ENCODE data around the gene HPDL. TPM values are rescaled to one million over a fixed set of nuclear protein-coding genes. Genes with fewer than 3 reads are reported as not detected.

The HPDL gene
- total and polyA plus RNA-seq, 4 donors: 0.36 TPM; not detected in 3

DNA sequence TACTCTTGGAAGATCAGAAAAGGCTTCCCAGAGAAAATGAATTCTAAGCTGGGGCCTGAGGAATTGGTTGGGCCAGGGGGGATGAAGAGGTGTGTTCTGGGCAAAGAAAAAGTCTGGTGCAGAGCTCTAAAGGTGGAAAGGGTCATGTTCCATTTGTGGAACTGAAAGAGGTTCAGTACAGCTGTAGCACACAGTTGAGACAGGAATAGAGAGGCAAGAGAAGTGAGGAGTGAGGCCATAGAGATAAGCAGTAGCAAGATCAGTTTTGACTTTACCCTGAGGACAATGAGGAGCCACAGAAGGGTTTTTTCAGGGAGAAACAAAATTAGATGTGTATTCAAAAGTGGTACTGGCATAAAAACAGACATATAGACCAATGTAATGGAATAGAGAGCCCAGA lies 43.9 kb downstream of the HPDL start:
- Histone ChIP-seq H3K36me3 (ENCODE audit: control insufficient read depth in 1 of 2, insufficient read depth in 2 of 2, low read length in 1 of 2) (no peaks in the 10 kb centered on the region), H3K27ac (ENCODE audit: low read depth in 1 of 2, low read length in 2 of 2) (no peak overlapping the region), H3K27me3 (ENCODE audit: control insufficient read depth in 1 of 2, insufficient read depth in 2 of 2, low read length in 1 of 2) (no peaks in the 10 kb centered on the region), H3K4me1 (ENCODE audit: control insufficient read depth in 1 of 2, insufficient read depth in 2 of 2, low read length in 2 of 2) (no peaks in the 10 kb centered on the region), H3K4me3 (ENCODE audit: low read length in 2 of 2) (no peak overlapping the region), H3K9me3 (ENCODE audit: control insufficient read depth, low read length) (no peaks in the 10 kb centered on the region)
- intact Hi-C loops (cut with DNase I): no loop called here
- no peak for ATAC-seq (ENCODE audit: low FRiP score)
- no peak for DNase-seq

DNA sequence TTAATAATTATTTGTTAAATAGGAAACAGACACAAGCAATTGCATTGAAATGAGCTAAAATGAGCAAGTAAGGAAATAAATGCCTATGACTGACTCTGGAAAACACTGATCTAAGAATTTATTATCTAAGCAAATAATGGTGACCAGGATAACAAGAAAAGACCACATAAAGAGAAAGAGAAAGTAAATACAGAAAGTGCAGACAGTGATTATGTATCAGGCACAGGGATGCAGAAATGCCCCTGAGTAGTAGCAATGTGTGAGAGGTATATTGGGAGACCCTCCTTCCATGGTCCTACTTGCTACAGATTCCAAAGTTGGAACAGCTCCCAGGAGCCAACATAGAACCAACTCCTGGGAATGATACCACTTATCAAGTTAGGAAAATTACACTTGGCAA lies 46.9 kb downstream of the HPDL start:
- no peaks in the 10 kb centered on the region for H3K36me3 ChIP-seq (ENCODE audit: control insufficient read depth in 1 of 2, insufficient read depth in 2 of 2, low read length in 1 of 2)
- no peaks in the 10 kb centered on the region for H3K27me3 ChIP-seq (ENCODE audit: control insufficient read depth in 1 of 2, insufficient read depth in 2 of 2, low read length in 1 of 2)
- no peak overlapping the region for H3K4me3 ChIP-seq (ENCODE audit: low read length in 2 of 2)
- no peaks in the 10 kb centered on the region for H3K9me3 ChIP-seq (ENCODE audit: control insufficient read depth, low read length)
- no peak overlapping the region for H3K27ac ChIP-seq (ENCODE audit: low read depth in 1 of 2, low read length in 2 of 2)
- DNase-seq (no peak), ATAC-seq (ENCODE audit: low FRiP score) (no peak)
- intact Hi-C loops (cut with DNase I): no loop called here
- H3K4me1 ChIP-seq (ENCODE audit: control insufficient read depth in 1 of 2, insufficient read depth in 2 of 2, low read length in 2 of 2): peaks cover 0 to 3% of the 10 kb centered on the region in 2 donors

DNA sequence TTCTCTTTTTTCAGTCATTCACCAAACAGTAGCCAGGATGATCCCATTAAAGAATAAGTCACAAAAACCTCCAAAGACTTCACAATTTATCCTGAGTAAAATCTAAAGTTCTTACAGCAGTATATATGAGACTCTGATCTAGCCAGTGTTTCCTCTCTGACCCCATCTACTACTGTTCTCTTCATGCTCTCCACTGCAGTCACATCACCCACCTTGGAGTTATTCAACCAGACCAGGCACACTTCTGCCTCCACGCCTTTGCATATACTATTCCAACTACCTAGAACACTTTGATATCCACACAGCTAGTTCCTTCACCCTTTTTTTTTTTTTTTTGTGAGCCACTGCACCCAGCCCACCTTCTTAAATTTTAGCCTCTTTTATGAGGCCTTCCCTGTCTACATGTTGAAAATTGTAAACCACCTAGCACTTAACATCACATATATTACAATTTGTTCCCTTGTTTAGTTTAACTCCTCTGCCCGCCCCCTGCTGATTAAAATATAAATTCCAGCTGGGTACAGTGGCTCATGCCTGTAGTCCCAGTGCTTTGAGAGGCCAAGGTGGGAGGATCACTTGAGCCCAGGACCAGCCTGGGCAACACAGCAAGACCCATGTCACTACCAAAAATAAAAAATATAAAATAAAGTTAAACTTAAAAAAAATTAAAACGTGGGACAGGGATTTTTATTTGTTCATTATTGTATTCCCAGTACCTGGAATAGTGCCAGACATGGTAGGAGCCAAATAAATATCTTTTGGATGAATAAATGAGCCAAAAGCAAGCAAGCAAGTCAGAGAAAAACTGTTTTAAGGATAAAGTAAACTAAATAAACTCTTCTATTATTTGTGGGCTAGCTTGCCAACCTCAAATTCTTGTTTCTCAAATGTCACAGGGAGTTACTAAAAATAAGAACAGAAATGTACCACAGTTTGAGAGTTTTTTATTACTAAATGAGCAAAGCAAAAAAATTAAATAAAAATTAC lies 48.7 kb downstream of the HPDL start:
- peaks cover 0 to 3% of the 10 kb centered on the region in 2 donors for H3K4me1 ChIP-seq (ENCODE audit: control insufficient read depth in 1 of 2, insufficient read depth in 2 of 2, low read length in 2 of 2)
- DNase-seq (no peak), ATAC-seq (ENCODE audit: low FRiP score) (no peak)
- H3K27ac ChIP-seq (ENCODE audit: low read depth in 1 of 2, low read length in 2 of 2): peak overlapping the region in 1 of 2 donors; percentile 56
- intact Hi-C loops (cut with DNase I): no loop called here
- H3K36me3 ChIP-seq (ENCODE audit: control insufficient read depth in 1 of 2, insufficient read depth in 2 of 2, low read length in 1 of 2): no peaks in the 10 kb centered on the region
- WGBS, 2 donors: 43% methylated on average over 3 of the region's 3 CpGs
- no peaks in the 10 kb centered on the region for H3K27me3 ChIP-seq (ENCODE audit: control insufficient read depth in 1 of 2, insufficient read depth in 2 of 2, low read length in 1 of 2)
- no peak overlapping the region for H3K4me3 ChIP-seq (ENCODE audit: low read length in 2 of 2)
- no peaks in the 10 kb centered on the region for H3K9me3 ChIP-seq (ENCODE audit: control insufficient read depth, low read length)

DNA sequence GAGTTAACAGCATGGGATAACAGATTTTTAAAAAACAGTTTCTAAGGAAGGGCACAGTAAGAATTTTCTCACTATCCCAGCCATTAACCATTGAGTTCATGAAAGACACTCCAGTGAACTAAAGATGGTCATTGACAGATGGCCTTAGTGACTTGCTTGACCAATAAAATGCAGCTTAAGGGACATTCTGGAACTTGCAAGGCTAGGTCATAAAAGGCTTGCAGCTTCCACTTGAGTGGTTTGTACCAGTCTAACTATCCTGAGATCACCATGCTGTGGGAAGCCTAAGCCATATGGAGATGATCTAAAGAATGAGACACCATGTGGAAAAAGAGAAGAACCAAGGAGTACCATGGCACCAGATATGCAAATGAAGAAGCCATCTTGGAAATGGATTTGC lies 51.5 kb downstream of the HPDL start:
- no peaks in the 10 kb centered on the region for H3K36me3 ChIP-seq (ENCODE audit: control insufficient read depth in 1 of 2, insufficient read depth in 2 of 2, low read length in 1 of 2)
- H3K27ac ChIP-seq (ENCODE audit: low read depth in 1 of 2, low read length in 2 of 2): no peak overlapping the region
- H3K4me1 ChIP-seq (ENCODE audit: control insufficient read depth in 1 of 2, insufficient read depth in 2 of 2, low read length in 2 of 2): peaks cover 0 to 3% of the 10 kb centered on the region in 2 donors
- no peaks in the 10 kb centered on the region for H3K9me3 ChIP-seq (ENCODE audit: control insufficient read depth, low read length)
- ATAC-seq (ENCODE audit: low FRiP score): no peak
- no peak overlapping the region for H3K4me3 ChIP-seq (ENCODE audit: low read length in 2 of 2)
- intact Hi-C loops (cut with DNase I): no loop called here
- DNase-seq: no peak
- H3K27me3 ChIP-seq (ENCODE audit: control insufficient read depth in 1 of 2, insufficient read depth in 2 of 2, low read length in 1 of 2): no peaks in the 10 kb centered on the region

Other genes with a start within 250 kb of the HPDL start
- gene ZSWIM5, start 120.3 kb upstream of the HPDL start, total RNA-seq: 1 to 10 TPM; 2.1 to 2.8 TPM
- 1 to 10 TPM in 1 of 2 donors, under 1 TPM in 1; 0.25 to 1.4 TPM for gene ZSWIM5, start 120.3 kb upstream of the HPDL start, polyA plus RNA-seq
- gene TOE1, start 13.3 kb downstream of the HPDL start, total RNA-seq: 10 to 100 TPM in 1 of 2 donors, 1 to 10 TPM in 1; 6.9 to 10.6 TPM
- gene TOE1, start 13.3 kb downstream of the HPDL start, polyA plus RNA-seq: 1 to 10 TPM; 8.1 to 8.5 TPM
- gene MUTYH, start 13.5 kb downstream of the HPDL start, total RNA-seq: 10 to 100 TPM; 19.8 to 28.8 TPM
- 10 to 100 TPM in 1 of 2 donors, 1 to 10 TPM in 1; 4.9 to 49.8 TPM for gene MUTYH, start 13.5 kb downstream of the HPDL start, polyA plus RNA-seq
- gene TESK2, start 164.3 kb downstream of the HPDL start, total RNA-seq: 1 to 10 TPM; 5.2 to 8.1 TPM
- 1 to 10 TPM; 3.8 to 4.9 TPM for gene TESK2, start 164.3 kb downstream of the HPDL start, polyA plus RNA-seq
- gene CCDC163, start 173.2 kb downstream of the HPDL start, total RNA-seq: 1 to 10 TPM; 1.6 to 2.1 TPM
- gene CCDC163, start 173.2 kb downstream of the HPDL start, polyA plus RNA-seq: 1 to 10 TPM; 2.9 to 3.0 TPM
- gene MMACHC, start 173.4 kb downstream of the HPDL start, total RNA-seq: 1 to 10 TPM; 2.1 to 2.9 TPM
- 1 to 10 TPM in 1 of 2 donors, under 1 TPM in 1; 0.63 to 1.0 TPM for gene MMACHC, start 173.4 kb downstream of the HPDL start, polyA plus RNA-seq
- gene PRDX1, start 195.0 kb downstream of the HPDL start, total RNA-seq: 100 to 1,000 TPM; 279 to 286 TPM
- gene PRDX1, start 195.0 kb downstream of the HPDL start, polyA plus RNA-seq: 100 to 1,000 TPM; 429 to 441 TPM
- gene AKR1A1, start 223.9 kb downstream of the HPDL start, total RNA-seq: 100 to 1,000 TPM; 102 to 116 TPM
- gene AKR1A1, start 223.9 kb downstream of the HPDL start, polyA plus RNA-seq: 100 to 1,000 TPM; 140 TPM

Data from aorta (tissue), 5 donors.